RWPE2 (cell line): ENCODE data around the gene SIX3.

ENCODE experiments used
- ATAC-seq: fragments of 200-7000 bp; cut with Tn5 transposase; 3 replicates; pipeline ENCODE4 v1.9.1; 2021; ENCODE audit warnings: low read depth
- DNase-seq: peaks from one replicate; pipeline ENCODE4 v3.0.0-alpha.2; 2020; ENCODE audit warnings: low spot score
- H3K27ac ChIP-seq: fragments of 450-650 bp; 2 replicates; pipeline ENCODE4 v1.5.1; 2017; ENCODE audit warnings: mild to moderate bottlenecking; ENCODE audit not compliant: poor library complexity, severe bottlenecking
- H3K27me3 ChIP-seq: fragments of 250-450 bp; sonication (Bioruptor Pico); 2 replicates; pipeline ENCODE4 v1.5.1; 2021; ENCODE audit warnings: mild to moderate bottlenecking, moderate library complexity; ENCODE audit not compliant: insufficient read depth, poor library complexity, severe bottlenecking
- H3K36me3 ChIP-seq: fragments of 250-450 bp; sonication (Bioruptor Pico); 2 replicates; pipeline ENCODE4 v1.5.1; 2020; ENCODE audit warnings: low read depth, mild to moderate bottlenecking, moderate library complexity
- H3K4me1 ChIP-seq: fragments of 250-450 bp; sonication (Bioruptor Pico); 2 replicates; pipeline ENCODE4 v1.5.1; 2021; ENCODE audit warnings: mild to moderate bottlenecking, moderate library complexity; ENCODE audit not compliant: insufficient read depth, poor library complexity, severe bottlenecking
- H3K4me3 ChIP-seq: fragments of 250-450 bp; sonication (Bioruptor Pico); 2 replicates; pipeline ENCODE4 v1.5.1; 2021; ENCODE audit warnings: mild to moderate bottlenecking, moderate library complexity; ENCODE audit not compliant: severe bottlenecking
- H3K9me3 ChIP-seq: fragments of 250-450 bp; sonication (Bioruptor Pico); 2 replicates; pipeline ENCODE4 v1.5.1; 2021; ENCODE audit warnings: mild to moderate bottlenecking, moderate library complexity; ENCODE audit not compliant: severe bottlenecking
- CTCF ChIP-seq: fragments of 450-650 bp; IDR thresholded peaks from one replicate; pipeline ENCODE4 v1.5.1; 2017; ENCODE audit warnings: mild to moderate bottlenecking, moderate library complexity; ENCODE audit not compliant: poor library complexity, severe bottlenecking

The SIX3 gene

GRCh38 chr2:44967056-44967455 lies 25.6 kb downstream of the SIX3 start:
- no peaks in the 10 kb centered on the region for H3K9me3 ChIP-seq
- TF ChIP-seq CTCF, result no peak
- H3K4me3 ChIP-seq, result no peak overlapping the region
- DNase-seq, result no peak
- no peaks in the 10 kb centered on the region for H3K27me3 ChIP-seq
- H3K27ac ChIP-seq, result no peak overlapping the region
- ATAC-seq, result no peak
- no peaks in the 10 kb centered on the region for H3K4me1 ChIP-seq
- no peaks in the 10 kb centered on the region for H3K36me3 ChIP-seq

- H3K4me1 ChIP-seq, result no peaks in the 10 kb centered on the region
- no peak for DNase-seq
- no peaks in the 10 kb centered on the region for H3K36me3 ChIP-seq
- no peak for ATAC-seq
- no peaks in the 10 kb centered on the region for H3K27me3 ChIP-seq
- no peak overlapping the region for H3K4me3 ChIP-seq
- H3K9me3 ChIP-seq, result no peaks in the 10 kb centered on the region
- no peak for TF ChIP-seq CTCF
- H3K27ac ChIP-seq, result no peak overlapping the region
Measured at GRCh38 chr2:44967727-44968432, 26.4 kb downstream of the SIX3 start.

GRCh38 chr2:44969936-44970335 lies 28.4 kb downstream of the SIX3 start:
- TF ChIP-seq CTCF, result no peak
- Histone ChIP-seq H3K27ac (no peak overlapping the region), H3K9me3 (no peaks in the 10 kb centered on the region), H3K4me1 (no peaks in the 10 kb centered on the region), H3K4me3 (no peak overlapping the region), H3K36me3 (no peaks in the 10 kb centered on the region), H3K27me3 (no peaks in the 10 kb centered on the region)
- ATAC-seq, result peak; percentile 66; the same call in 2 of the 3 replicates
- DNase-seq, result no peak

GRCh38 chr2:44970846-44971450 lies 29.4 kb downstream of the SIX3 start:
- H3K27me3 ChIP-seq, result no peaks in the 10 kb centered on the region
- H3K4me3 ChIP-seq, result no peak overlapping the region
- H3K27ac ChIP-seq, result no peak overlapping the region
- ATAC-seq, result no peak
- no peaks in the 10 kb centered on the region for H3K36me3 ChIP-seq
- TF ChIP-seq CTCF, result no peak
- H3K4me1 ChIP-seq, result no peaks in the 10 kb centered on the region
- no peaks in the 10 kb centered on the region for H3K9me3 ChIP-seq
- DNase-seq, result no peak
